Progenitor cell of endocrine pancreas (in vitro differentiated cells): ENCODE results near the gene OR5AK2. TPM values are rescaled to one million over a fixed set of nuclear protein-coding genes. Genes with fewer than 3 reads are reported as not detected.

ENCODE experiments used
- DNase-seq: peaks from one replicate; pipeline ENCODE4 v3.0.0; 2021; ENCODE audit warnings: low spot score; ENCODE audit not compliant: unreplicated experiment
- H3K27ac Mint-ChIP-seq: 2 replicates; pipeline ENCODE4 v1.8.0; 2021; ENCODE audit warnings: mild to moderate bottlenecking, moderate library complexity, mixed read lengths
- H3K27me3 Mint-ChIP-seq: 2 replicates; pipeline ENCODE4 v1.8.0; 2021; ENCODE audit warnings: mixed read lengths
- H3K36me3 Mint-ChIP-seq: 2 replicates; pipeline ENCODE4 v1.8.0; 2022; ENCODE audit warnings: mixed read lengths; ENCODE audit not compliant: insufficient read depth
- H3K4me1 Mint-ChIP-seq: 2 replicates; pipeline ENCODE4 v1.8.0; 2021; ENCODE audit warnings: low read depth, mixed read lengths
- H3K4me3 Mint-ChIP-seq: 2 replicates; pipeline ENCODE4 v1.8.0; 2021; ENCODE audit warnings: low read depth, mild to moderate bottlenecking, moderate library complexity, mixed read lengths
- H3K9me3 Mint-ChIP-seq: 2 replicates; pipeline ENCODE4 v1.8.0; 2021; ENCODE audit warnings: low read depth, mixed read lengths
- CTCF ChIP-seq: fragments of 200-600 bp; sonication (generic); IDR thresholded peaks from one replicate; pipeline ENCODE4 v1.5.0; 2021; ENCODE audit warnings: antibody characterized with exemption, mild to moderate bottlenecking; ENCODE audit not compliant: unreplicated experiment
- total RNA-seq: library from RNA; stranded (reverse); gene quantifications from 2 replicates; pipeline ENCODE4 v1.2.1, GENCODE V29; 2021

OR5AK2 gene
- total RNA-seq, 1 donor from 2014 or later, result not detected

GRCh38 chr11:57001674-57002401, 13.1 kb downstream of the OR5AK2 start:
- peaks cover 8% of the 10 kb centered on the region for H3K9me3 Mint-ChIP-seq
- H3K27ac Mint-ChIP-seq, result no peak overlapping the region
- no peaks in the 10 kb centered on the region for H3K4me1 Mint-ChIP-seq
- H3K36me3 Mint-ChIP-seq, result no peaks in the 10 kb centered on the region
- no peak overlapping the region for H3K4me3 Mint-ChIP-seq
- peaks cover 2% of the 10 kb centered on the region for H3K27me3 Mint-ChIP-seq
- DNase-seq, result no peak
- peak; percentile 28 for TF ChIP-seq CTCF

GRCh38 chr11:57008373-57008772, 19.7 kb downstream of the OR5AK2 start:
- peaks cover 11% of the 10 kb centered on the region for H3K27me3 Mint-ChIP-seq
- H3K4me3 Mint-ChIP-seq, result no peak overlapping the region
- no peak for DNase-seq
- H3K4me1 Mint-ChIP-seq, result no peaks in the 10 kb centered on the region
- no peak for TF ChIP-seq CTCF
- H3K27ac Mint-ChIP-seq, result no peak overlapping the region
- H3K36me3 Mint-ChIP-seq, result no peaks in the 10 kb centered on the region
- H3K9me3 Mint-ChIP-seq, result no peaks in the 10 kb centered on the region

GRCh38 chr11:57015679-57016078, 27.0 kb downstream of the OR5AK2 start:
- H3K36me3 Mint-ChIP-seq, result no peaks in the 10 kb centered on the region
- no peak for TF ChIP-seq CTCF
- H3K4me1 Mint-ChIP-seq, result no peaks in the 10 kb centered on the region
- no peak for DNase-seq
- H3K9me3 Mint-ChIP-seq, result no peaks in the 10 kb centered on the region
- H3K27ac Mint-ChIP-seq, result no peak overlapping the region
- H3K27me3 Mint-ChIP-seq, result peaks cover 3% of the 10 kb centered on the region
- H3K4me3 Mint-ChIP-seq, result no peak overlapping the region

- Mint-ChIP-seq H3K4me1 (no peaks in the 10 kb centered on the region), H3K9me3 (peaks cover 4% of the 10 kb centered on the region), H3K4me3 (no peak overlapping the region), H3K27me3 (peaks cover 6% of the 10 kb centered on the region), H3K27ac (no peak overlapping the region), H3K36me3 (no peaks in the 10 kb centered on the region)
- DNase-seq, result no peak
- TF ChIP-seq CTCF, result no peak
These were observed 42.8 kb downstream of the OR5AK2 start for GRCh38 chr11:57031556-57031955.

Other genes starting within 250 kb of the OR5AK2 start
- not detected in 2 replicates for gene OR9G4, start 240.2 kb upstream of the OR5AK2 start, total RNA-seq
- 0.04 and 0.12 TPM in 2 replicates for gene LRRC55, start 193.0 kb downstream of the OR5AK2 start, total RNA-seq
- 0.12 TPM in 1 of 2 replicates, not detected in the other for gene APLNR, start 248.3 kb downstream of the OR5AK2 start, total RNA-seq